ENCODE data around the gene CECR2.

Gene CECR2

DNA sequence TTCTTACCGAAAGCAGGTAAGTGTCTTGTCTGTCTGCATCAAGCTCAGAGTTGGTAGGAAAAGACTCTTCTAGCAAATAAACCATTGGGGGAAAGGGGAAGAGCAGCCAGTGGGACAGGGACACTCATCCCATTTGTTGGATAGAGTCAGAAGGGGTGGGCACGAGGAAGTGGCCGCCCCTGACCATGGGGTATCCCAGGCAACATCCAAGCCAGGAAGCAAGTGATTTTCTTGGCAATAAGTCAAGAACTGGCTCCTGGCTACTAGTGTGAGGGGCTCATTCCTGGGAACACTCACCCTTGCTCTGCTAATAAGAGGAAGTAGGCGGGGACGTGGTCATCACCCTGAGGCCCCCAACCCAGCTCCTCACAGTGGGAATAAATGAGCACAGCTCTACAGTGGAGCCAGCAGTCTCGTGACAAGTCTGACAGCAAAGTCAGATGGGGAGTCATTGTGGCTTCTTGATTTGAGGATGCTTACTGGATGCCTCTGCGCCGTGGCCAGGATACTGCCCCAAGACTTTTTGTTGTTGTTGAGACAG lies 200.8 kb downstream of the CECR2 start:
- no peak for TF ChIP-seq CTCF (IDR thresholded peaks at IDR 0.05; ENCODE audit: control insufficient read depth, extremely low read depth, insufficient read depth)
- DNase-seq (ENCODE audit: low read depth) = no peak
- H3K4me3 ChIP-seq (ENCODE audit: low read depth, low read length) = no peak overlapping the region

GRCh38 chr22:17570851-17571631 lies 201.8 kb downstream of the CECR2 start:
- DNase-seq (ENCODE audit: low read depth) = no peak
- no peak for TF ChIP-seq CTCF (IDR thresholded peaks at IDR 0.05; ENCODE audit: control insufficient read depth, extremely low read depth, insufficient read depth)
- no peak overlapping the region for H3K4me3 ChIP-seq (ENCODE audit: low read depth, low read length)

DNA sequence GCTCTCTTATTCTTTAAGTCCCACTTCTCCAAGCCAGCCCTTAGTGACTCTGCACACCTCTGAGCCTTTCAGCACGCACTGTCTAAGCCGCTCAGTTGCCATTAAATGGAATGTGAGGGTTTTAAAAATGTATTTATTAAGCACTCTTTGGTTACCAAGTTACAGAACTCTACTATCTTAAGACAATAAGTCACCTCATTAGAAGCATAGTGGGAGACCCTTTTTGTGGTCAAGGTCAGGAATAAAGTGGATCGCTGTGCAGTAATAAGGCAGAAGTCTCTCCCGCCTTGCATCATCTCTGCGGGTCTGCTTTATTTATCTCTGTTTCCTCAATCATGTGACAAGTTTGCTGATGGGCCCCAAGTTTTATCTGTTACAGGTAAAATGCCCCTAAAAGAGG lies 205.9 kb downstream of the CECR2 start:
- no peak overlapping the region for H3K4me3 ChIP-seq (ENCODE audit: low read depth, low read length)
- no peak for TF ChIP-seq CTCF (IDR thresholded peaks at IDR 0.05; ENCODE audit: control insufficient read depth, extremely low read depth, insufficient read depth)
- no peak for DNase-seq (ENCODE audit: low read depth)

GRCh38 chr22:17575681-17576080 lies 206.4 kb downstream of the CECR2 start:
- no peak for DNase-seq (ENCODE audit: low read depth)
- H3K4me3 ChIP-seq (ENCODE audit: low read depth, low read length) = no peak overlapping the region
- TF ChIP-seq CTCF (IDR thresholded peaks at IDR 0.05; ENCODE audit: control insufficient read depth, extremely low read depth, insufficient read depth) = no peak

GRCh38 chr22:17576470-17576869 lies 207.2 kb downstream of the CECR2 start:
- H3K4me3 ChIP-seq (ENCODE audit: low read depth, low read length) = no peak overlapping the region
- no peak for DNase-seq (ENCODE audit: low read depth)
- no peak for TF ChIP-seq CTCF (IDR thresholded peaks at IDR 0.05; ENCODE audit: control insufficient read depth, extremely low read depth, insufficient read depth)

- no peak overlapping the region for H3K4me3 ChIP-seq (ENCODE audit: low read depth, low read length)
- peak; percentile 59 for DNase-seq (ENCODE audit: low read depth)
- no peak for TF ChIP-seq CTCF (IDR thresholded peaks at IDR 0.05; ENCODE audit: control insufficient read depth, extremely low read depth, insufficient read depth)
Measured at GRCh38 chr22:17578136-17578754, 209.0 kb downstream of the CECR2 start.

All from LNCaP clone FGC (cell line).